ENCODE measurements around the gene RSPO4.

The RSPO4 gene

GRCh38 chr20:958936-959815 lies 42.9 kb downstream of the RSPO4 start:
- no peak for TF ChIP-seq CTCF (IDR thresholded peaks at IDR 0.05; ENCODE audit: extremely low read depth, missing control alignments)
- DNase-seq (ENCODE audit: low spot score), result no peak

- TF ChIP-seq CTCF (IDR thresholded peaks at IDR 0.05; ENCODE audit: extremely low read depth, missing control alignments), result no peak
- DNase-seq (ENCODE audit: low spot score), result no peak
These were observed 44.6 kb downstream of the RSPO4 start for GRCh38 chr20:957544-957943.

DNA sequence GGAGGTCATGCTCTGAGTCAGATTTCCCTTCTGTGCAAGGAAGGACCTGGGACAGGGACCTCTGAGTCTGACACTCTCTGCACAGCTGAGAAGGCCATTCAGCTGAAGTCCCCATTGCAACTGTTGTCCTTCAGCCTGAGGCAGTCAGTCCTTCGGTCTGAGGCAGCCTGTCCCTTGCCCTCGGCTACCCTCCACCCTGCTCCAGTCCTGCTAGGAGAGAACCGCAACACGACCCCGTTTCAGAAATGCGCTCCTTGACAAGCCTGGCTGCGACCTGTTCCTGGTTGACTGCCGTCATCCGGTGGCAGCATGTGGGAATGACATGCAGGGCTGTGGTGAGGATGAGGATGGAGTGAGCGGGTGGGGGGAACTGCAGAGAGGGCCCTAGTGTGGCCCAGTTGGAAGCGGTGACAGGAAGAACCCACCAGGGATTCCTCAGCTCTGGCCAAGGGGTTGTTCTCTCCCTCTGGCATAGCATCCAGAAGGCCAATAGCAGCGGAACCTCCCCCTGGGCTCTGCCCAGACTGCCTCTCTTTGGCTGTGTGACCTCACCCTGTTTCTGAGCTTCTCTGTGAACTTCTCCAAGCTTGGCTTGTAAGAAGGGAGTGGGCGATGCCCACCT lies 45.7 kb downstream of the RSPO4 start:
- TF ChIP-seq CTCF (IDR thresholded peaks at IDR 0.05; ENCODE audit: extremely low read depth, missing control alignments), result peak; percentile 56
- DNase-seq (ENCODE audit: low spot score), result peak; percentile 84

DNA sequence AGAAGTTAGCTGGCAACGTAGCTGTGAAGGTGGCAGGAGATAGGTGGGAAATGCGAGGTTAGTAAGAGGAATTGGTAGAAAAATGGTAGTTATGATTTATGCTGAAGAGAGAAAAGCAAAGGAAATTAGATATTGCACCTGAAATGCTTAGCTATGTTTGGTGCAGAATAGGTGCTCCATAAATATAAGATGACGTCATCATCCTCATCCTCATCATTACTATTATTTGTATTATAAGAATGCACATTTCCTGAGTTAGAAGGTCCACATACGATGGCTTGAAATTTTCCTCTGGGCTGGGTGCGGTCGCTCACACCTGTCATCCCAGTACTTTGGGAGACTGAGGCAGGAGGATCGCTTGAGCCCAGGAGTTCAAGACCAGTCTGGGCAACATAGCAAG lies 46.5 kb downstream of the RSPO4 start:
- no peak for TF ChIP-seq CTCF (IDR thresholded peaks at IDR 0.05; ENCODE audit: extremely low read depth, missing control alignments)
- no peak for DNase-seq (ENCODE audit: low spot score)

- DNase-seq (ENCODE audit: low spot score), result no peak
- TF ChIP-seq CTCF (IDR thresholded peaks at IDR 0.05; ENCODE audit: extremely low read depth, missing control alignments), result no peak
These were observed 47.0 kb downstream of the RSPO4 start for GRCh38 chr20:955111-955510.

GRCh38 chr20:953742-954141 lies 48.4 kb downstream of the RSPO4 start:
- no peak for DNase-seq (ENCODE audit: low spot score)
- no peak for TF ChIP-seq CTCF (IDR thresholded peaks at IDR 0.05; ENCODE audit: extremely low read depth, missing control alignments)

GRCh38 chr20:952196-952795 lies 49.8 kb downstream of the RSPO4 start:
- no peak for TF ChIP-seq CTCF (IDR thresholded peaks at IDR 0.05; ENCODE audit: extremely low read depth, missing control alignments)
- no peak for DNase-seq (ENCODE audit: low spot score)
